Left lung (tissue), 10 donors: ENCODE measurements around the gene SYS1. TPM values are rescaled to one million over a fixed set of nuclear protein-coding genes. Genes with fewer than 3 reads are reported as not detected.
A peak's percentile ranks its signal among the peaks of the same experiment; 100 is the strongest.

Experiments used
- ATAC-seq: fragments of 200-7000 bp; cut with Tn5 transposase; one replicate; pipeline ENCODE4 v1.9.1; 2020; ENCODE audit warnings: moderate library complexity
- DNase-seq, 4 donors: peaks; one replicate each; pipeline ENCODE4 v3.0.0-alpha.2; 2013 to 2020
- H3K27ac ChIP-seq, 2 donors: fragments of 200-600 bp; sonication (generic) in 1 of 2; one replicate each; pipeline versions ENCODE4 v1.5.0 to v1.8.0; 2020 to 2021
- H3K27me3 ChIP-seq, 2 donors: fragments of 200-600 bp; sonication (generic) in 1 of 2; one replicate each; pipeline versions ENCODE4 v1.5.0 to v1.8.0; 2020 to 2021
- H3K36me3 ChIP-seq, 2 donors: fragments of 200-600 bp; sonication (generic) in 1 of 2; one replicate each; pipeline versions ENCODE4 v1.5.0 to v1.8.0; 2020 to 2021
- H3K4me1 ChIP-seq, 2 donors: fragments of 200-600 bp; one replicate each; pipeline ENCODE4 v1.8.0; 2021
- H3K4me3 ChIP-seq, 2 donors: fragments of 200-600 bp; sonication (generic) in 1 of 2; one replicate each; pipeline versions ENCODE4 v1.5.0 to v1.8.0; 2020 to 2021; ENCODE audit warnings: mild to moderate bottlenecking in 1 of 2
- H3K9me3 ChIP-seq, 2 donors: fragments of 200-600 bp; sonication (generic) in 1 of 2; one replicate each; pipeline versions ENCODE4 v1.5.0 to v1.8.0; 2020 to 2021
- intact Hi-C, 2 donors: fragments of 100-400 bp; cut with DNase I; formaldehyde crosslinking; loops; one replicate each; pipeline versions ENCODE4 v1.11.2 to v1.14.2; 2022
- polyA plus RNA-seq, 6 donors: library from polyadenylated mRNA; unstranded; fragments of 120-200 nt; gene quantifications; one replicate each; pipeline ENCODE4 v1.2.1, GENCODE V29; 2013; ENCODE audit not compliant: insufficient read length in 6 of 6
- total RNA-seq, 2 donors: library from RNA; stranded (reverse); fragmentation: NEBNext Ultra II Directional; extraction: Animal tissue kit (Norgen Biotek cat#: 25700); gene quantifications; one replicate each; pipeline ENCODE4 v1.2.1, GENCODE V29; 2021
- TF ChIP-seq, protein P1 (sequence below), 2 donors: fragments of 200-600 bp; sonication (generic) in 1 of 2; IDR thresholded peaks; one replicate each; pipeline versions ENCODE4 v1.5.0 to v1.8.0; 2021; ENCODE audit warnings: antibody characterized with exemption in 2 of 2
- donor health status: DM: no; HTN: yes; CAD: no.
- donor health status: DM: no; HTN: no; CAD: no.

SYS1 gene
- total and polyA plus RNA-seq, 8 donors, result 20.8 to 48.8 (median 24.1) TPM

DNA sequence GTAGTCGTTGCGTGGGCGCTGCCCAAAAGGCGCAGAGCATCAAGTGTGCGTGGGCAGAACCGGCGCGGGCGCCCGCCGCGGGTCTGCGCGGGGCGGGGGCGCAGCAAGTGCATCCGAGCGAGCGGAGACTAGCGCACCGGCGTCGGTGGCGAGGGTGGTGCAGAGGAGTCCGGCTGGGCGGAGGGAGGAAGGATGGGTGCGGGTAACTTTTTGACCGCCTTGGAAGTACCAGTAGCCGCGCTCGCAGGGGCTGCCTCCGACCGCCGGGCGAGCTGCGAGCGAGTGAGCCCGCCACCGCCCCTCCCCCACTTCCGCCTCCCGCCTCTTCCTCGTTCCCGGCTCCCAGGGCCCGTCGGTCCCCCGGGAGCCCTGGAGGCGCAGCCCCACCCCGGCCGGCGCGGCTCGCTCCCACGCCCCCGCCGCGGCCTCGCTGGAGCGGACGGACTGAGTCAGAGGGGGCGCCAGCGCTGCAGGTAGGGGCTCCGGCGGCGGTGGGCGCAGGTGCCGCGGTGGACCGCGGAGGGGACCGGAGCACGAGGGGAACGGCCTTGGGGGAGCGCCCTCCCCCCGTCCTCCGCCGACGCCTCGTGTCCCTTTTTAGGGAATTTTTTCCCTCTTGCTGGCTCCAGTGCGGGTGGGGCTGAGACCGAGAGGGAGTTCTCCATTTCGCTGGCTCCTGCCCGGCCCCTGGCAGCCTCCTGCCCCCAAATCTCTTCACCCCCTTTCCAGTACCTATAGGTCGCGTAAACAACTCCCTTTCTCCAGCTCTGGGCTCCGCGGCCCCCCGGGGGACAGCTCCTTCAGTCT is 43.5 kb downstream of the SYS1 start:
- intact Hi-C loops, result no loop called here
- Histone ChIP-seq H3K9me3 (no peaks in the 10 kb centered on the region), H3K27me3 (peaks cover 0 to 43% of the 10 kb centered on the region in 2 donors), H3K4me1 (peaks cover 4 to 28% of the 10 kb centered on the region in 2 donors), H3K4me3 (peak overlapping the region; percentile 76 to 86), H3K36me3 (peaks cover 0 to 22% of the 10 kb centered on the region in 2 donors), H3K27ac (peak overlapping the region; percentile 84 to 88)
- DNase-seq, result peak in 2 of 4 donors; percentile 76 to 93
- ATAC-seq, result peak; percentile 87
- TF ChIP-seq, protein P1, sequence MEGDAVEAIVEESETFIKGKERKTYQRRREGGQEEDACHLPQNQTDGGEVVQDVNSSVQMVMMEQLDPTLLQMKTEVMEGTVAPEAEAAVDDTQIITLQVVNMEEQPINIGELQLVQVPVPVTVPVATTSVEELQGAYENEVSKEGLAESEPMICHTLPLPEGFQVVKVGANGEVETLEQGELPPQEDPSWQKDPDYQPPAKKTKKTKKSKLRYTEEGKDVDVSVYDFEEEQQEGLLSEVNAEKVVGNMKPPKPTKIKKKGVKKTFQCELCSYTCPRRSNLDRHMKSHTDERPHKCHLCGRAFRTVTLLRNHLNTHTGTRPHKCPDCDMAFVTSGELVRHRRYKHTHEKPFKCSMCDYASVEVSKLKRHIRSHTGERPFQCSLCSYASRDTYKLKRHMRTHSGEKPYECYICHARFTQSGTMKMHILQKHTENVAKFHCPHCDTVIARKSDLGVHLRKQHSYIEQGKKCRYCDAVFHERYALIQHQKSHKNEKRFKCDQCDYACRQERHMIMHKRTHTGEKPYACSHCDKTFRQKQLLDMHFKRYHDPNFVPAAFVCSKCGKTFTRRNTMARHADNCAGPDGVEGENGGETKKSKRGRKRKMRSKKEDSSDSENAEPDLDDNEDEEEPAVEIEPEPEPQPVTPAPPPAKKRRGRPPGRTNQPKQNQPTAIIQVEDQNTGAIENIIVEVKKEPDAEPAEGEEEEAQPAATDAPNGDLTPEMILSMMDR (IDR thresholded peaks at IDR 0.05), result no peak

DNA sequence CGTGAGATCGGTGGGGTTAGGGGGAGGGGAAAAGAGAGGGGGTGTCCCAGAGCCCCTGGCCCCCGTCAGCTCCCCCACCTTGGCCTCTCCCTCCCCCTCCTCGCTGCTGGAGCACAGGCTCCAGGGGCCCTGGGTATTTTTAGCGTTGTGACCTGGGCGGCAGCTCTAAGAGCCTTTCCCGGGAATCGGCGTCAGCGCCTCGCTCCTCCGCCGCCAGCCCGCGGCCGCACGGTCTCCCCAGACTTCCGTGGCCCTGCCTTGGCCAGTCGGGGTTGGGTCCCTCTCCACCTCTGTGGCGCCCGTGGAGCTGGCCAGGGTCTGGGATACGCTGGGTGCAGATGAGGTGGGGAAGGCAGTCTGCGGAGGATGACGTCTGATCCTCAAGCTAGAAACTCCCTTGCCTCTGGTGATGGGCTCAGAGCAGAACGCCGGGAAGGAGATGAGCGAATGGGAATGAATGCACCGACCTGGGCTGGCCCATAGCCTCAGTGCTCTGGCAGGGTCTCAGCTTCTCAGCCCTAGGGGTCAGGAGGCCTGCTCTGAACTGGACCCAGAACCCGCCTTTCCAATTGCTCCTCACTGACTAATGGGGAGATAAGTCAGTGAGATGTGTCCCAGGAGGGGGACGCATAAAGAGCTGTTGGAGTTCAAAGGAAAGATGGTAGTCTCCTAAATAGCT is 44.2 kb downstream of the SYS1 start:
- Histone ChIP-seq H3K9me3 (no peaks in the 10 kb centered on the region), H3K27me3 (peaks cover 0 to 43% of the 10 kb centered on the region in 2 donors), H3K4me1 (peaks cover 4 to 28% of the 10 kb centered on the region in 2 donors), H3K4me3 (peak overlapping the region; percentile 76 to 86), H3K27ac (peak overlapping the region; percentile 84 to 88), H3K36me3 (peaks cover 0 to 28% of the 10 kb centered on the region in 2 donors)
- peak; percentile 61 for ATAC-seq
- TF ChIP-seq, protein P1 (IDR thresholded peaks at IDR 0.05), result no peak
- intact Hi-C loops, result no loop called here
- peak in 2 of 4 donors; percentile 38 to 85 for DNase-seq

DNA sequence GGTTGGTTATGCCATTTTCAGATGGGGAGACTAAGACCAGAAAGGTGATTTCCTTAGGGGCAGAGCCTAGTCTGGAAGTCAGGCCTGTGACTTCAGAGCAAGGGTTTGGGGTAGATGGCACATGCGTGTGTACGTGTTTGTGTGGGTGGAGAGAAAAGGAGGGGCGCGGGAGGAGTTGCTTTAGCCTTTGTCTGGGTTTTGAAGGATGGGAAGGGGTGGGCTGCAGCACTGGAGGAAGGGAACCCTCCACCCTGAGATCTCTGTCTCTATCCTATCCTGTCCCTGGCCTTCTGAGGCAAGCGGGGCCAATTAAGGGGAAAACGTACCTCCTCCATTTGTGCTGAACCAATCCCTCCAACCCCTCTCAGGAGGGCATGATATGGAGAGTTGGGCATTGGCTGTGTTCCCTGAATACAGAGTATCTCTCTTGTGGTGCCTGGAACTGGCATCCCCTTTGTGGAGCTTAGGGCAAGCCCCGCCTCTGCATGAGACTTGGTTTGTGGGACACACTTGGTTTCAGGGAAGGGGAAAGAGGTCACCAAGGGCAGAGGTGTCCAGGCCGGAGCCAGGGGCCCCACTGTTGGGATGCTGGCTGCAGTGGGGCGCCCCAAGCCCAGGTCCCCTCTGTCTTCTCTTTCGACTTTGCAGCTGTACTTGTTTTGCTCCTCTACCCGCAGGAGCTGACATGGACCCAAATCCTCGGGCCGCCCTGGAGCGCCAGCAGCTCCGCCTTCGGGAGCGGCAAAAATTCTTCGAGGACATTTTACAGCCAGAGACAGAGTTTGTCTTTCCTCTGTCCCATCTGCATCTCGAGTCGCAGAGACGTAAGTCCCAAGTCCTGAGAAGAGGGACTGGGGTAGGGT is 45.1 kb downstream of the SYS1 start, which contains the start of gene DBNDD2:
TSS of gene DBNDD2 (plus strand) at position 507 of the 863 bp plus-strand sequence. CDS start at position 686, 179 bp downstream.
- intact Hi-C loops, result no loop called here
- peaks cover 0 to 43% of the 10 kb centered on the region in 2 donors for H3K27me3 ChIP-seq
- H3K9me3 ChIP-seq, result no peaks in the 10 kb centered on the region
- no peak for DNase-seq
- H3K36me3 ChIP-seq, result peaks cover 0 to 28% of the 10 kb centered on the region in 2 donors
- TF ChIP-seq, protein P1 (IDR thresholded peaks at IDR 0.05), result no peak
- peak within 1 kb of the TSS; percentile 84 to 88 for H3K27ac ChIP-seq
- ATAC-seq, result no peak
- H3K4me3 ChIP-seq, result peak within 1 kb of the TSS; percentile 76 to 86
- H3K4me1 ChIP-seq, result peaks cover 4 to 28% of the 10 kb centered on the region in 2 donors

DNA sequence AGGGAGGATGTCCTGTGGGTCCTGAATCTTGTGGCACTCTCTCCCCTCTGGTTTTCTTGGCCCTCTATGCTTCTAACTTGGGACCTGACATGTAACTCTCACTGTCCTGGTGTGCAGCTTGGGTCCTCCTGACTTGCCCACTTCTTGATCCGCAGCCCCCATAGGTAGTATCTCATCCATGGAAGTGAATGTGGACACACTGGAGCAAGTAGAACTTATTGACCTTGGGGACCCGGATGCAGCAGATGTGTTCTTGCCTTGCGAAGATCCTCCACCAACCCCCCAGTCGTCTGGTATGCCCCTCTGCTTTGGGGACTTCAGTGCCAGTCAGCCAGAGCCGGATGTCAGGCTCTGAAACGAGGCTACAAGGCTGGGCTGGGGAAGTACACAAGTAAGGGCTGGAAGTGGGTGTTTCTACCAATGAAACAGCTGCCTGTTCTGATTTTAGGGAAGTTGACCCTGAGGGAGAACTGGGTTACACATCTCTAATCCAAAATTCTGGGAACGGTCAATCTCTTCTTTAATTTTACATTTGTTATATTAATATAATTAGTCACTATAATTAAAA is 45.8 kb downstream of the SYS1 start:
- Histone ChIP-seq H3K27me3 (peaks cover 0 to 43% of the 10 kb centered on the region in 2 donors), H3K4me1 (peaks cover 4 to 28% of the 10 kb centered on the region in 2 donors), H3K4me3 (peak overlapping the region in 1 of 2 donors; percentile 86), H3K27ac (no peak overlapping the region), H3K9me3 (no peaks in the 10 kb centered on the region), H3K36me3 (peaks cover 0 to 28% of the 10 kb centered on the region in 2 donors)
- TF ChIP-seq, protein P1 (IDR thresholded peaks at IDR 0.05), result no peak
- DNase-seq (peak in 1 of 4 donors; percentile 44), ATAC-seq (no peak)
- intact Hi-C loops, result no loop called here
